Panc1 (cell line): ENCODE results near the gene RAPGEF1. TPM values are rescaled to one million over a fixed set of nuclear protein-coding genes. Genes with fewer than 3 reads are reported as not detected.

ENCODE experiments used
- ATAC-seq: fragments of 200-7000 bp; cut with Tn5 transposase; 2 replicates; pipeline ENCODE4 v1.9.1; 2020; ENCODE audit warnings: mild to moderate bottlenecking, moderate library complexity
- BruUV-seq: library from RNA; stranded (reverse); fragments of 400-500 nt; replicated peaks from 2 replicates; lab custom pipeline; 2021; lab: Mats Ljungman, UMichigan
- CTCF ChIA-PET: fragments of 300-600 bp; sonication (Branson Sonifier 250); formaldehyde crosslinking; loops from one replicate; lab custom pipeline; 2022; ENCODE audit warnings: antibody characterized with exemption; lab: Charles Lee
- POLR2A ChIA-PET: fragments of 300-600 bp; sonication (Branson Sonifier 250); formaldehyde crosslinking; loops from one replicate; lab custom pipeline; 2022; ENCODE audit warnings: antibody characterized with exemption; lab: Charles Lee
- DNase-seq: peaks from one replicate; pipeline ENCODE4 v3.0.0-alpha.2; 2010; ENCODE audit warnings: low read depth, low spot score
- H3K27ac ChIP-seq: 2 replicates; pipeline ENCODE4 v1.5.1; 2011; ENCODE audit warnings: mild to moderate bottlenecking, low read length, inconsistent platforms
- H3K27me3 ChIP-seq: fragments of 200-500 bp; sonication (Bioruptor generic); 2 replicates; pipeline ENCODE4 v1.6.0; 2014; ENCODE audit warnings: low read length, inconsistent platforms; ENCODE audit not compliant: control insufficient read depth, insufficient read depth
- H3K36me3 ChIP-seq: fragments of 200-500 bp; sonication (Bioruptor generic); 2 replicates; pipeline ENCODE4 v1.5.1; 2014; ENCODE audit warnings: inconsistent platforms, mild to moderate bottlenecking, low read length, moderate library complexity; ENCODE audit not compliant: control insufficient read depth, insufficient read depth
- H3K4me1 ChIP-seq: 2 replicates; pipeline ENCODE4 v1.5.1; 2011; ENCODE audit warnings: inconsistent platforms, mild to moderate bottlenecking, low read length, moderate library complexity; ENCODE audit not compliant: control insufficient read depth, insufficient read depth
- H3K4me3 ChIP-seq, 2 experiments: 2 replicates each; pipeline ENCODE4 v1.5.1; 2011 to 2012; ENCODE audit warnings: low read depth in 2 of 2, low read length in 2 of 2, mild to moderate bottlenecking in 2 of 2, inconsistent platforms in 1 of 2, moderate library complexity in 1 of 2
- H3K9me3 ChIP-seq: fragments of 200-500 bp; sonication (Bioruptor generic); 2 replicates; pipeline ENCODE4 v1.5.1; 2014; ENCODE audit warnings: low read depth, mild to moderate bottlenecking, inconsistent platforms, low read length, moderate library complexity; ENCODE audit not compliant: control insufficient read depth, insufficient read depth
- CTCF ChIP-seq: fragments of 450-650 bp; IDR thresholded peaks from 2 replicates; pipeline ENCODE4 v1.5.1; 2017; ENCODE audit warnings: mild to moderate bottlenecking
- POLR2AphosphoS5 ChIP-seq: IDR thresholded peaks from 2 replicates; pipeline ENCODE4 v1.6.1; 2012; ENCODE audit warnings: mild to moderate bottlenecking, low read depth, low read length, moderate library complexity
- SIN3A ChIP-seq: IDR thresholded peaks from 2 replicates; pipeline ENCODE4 v1.6.1; 2012; ENCODE audit warnings: low read depth, mild to moderate bottlenecking, low read length, moderate library complexity, borderline replicate concordance; ENCODE audit not compliant: insufficient read depth
- TCF7L2 ChIP-seq: IDR thresholded peaks from 2 replicates; pipeline ENCODE4 v1.6.1; 2011; ENCODE audit warnings: mild to moderate bottlenecking, low read depth, low read length, inconsistent platforms
- in situ Hi-C: cut with HindIII; loops from 2 replicates; pipeline ENCODE4 v1.10.0; 2016; ENCODE audit warnings: low sequenced_read_pairs, low pct_unique_long_range_greater_than_20kb
- intact Hi-C: fragments of 100-400 bp; cut with micrococcal nuclease; formaldehyde crosslinking; loops from one replicate; pipeline ENCODE4 v1.10.0; 2022; ENCODE audit not compliant: unreplicated experiment
- total RNA-seq: library from RNA; stranded (reverse); gene quantifications from one replicate; pipeline ENCODE4 v1.2.1, GENCODE V29; 2021; ENCODE audit not compliant: unreplicated experiment
- TF ChIP-seq, protein P1 (sequence below), 2 experiments: IDR thresholded peaks; 2 replicates each; pipeline ENCODE4 v1.6.1; 2011 to 2012; ENCODE audit warnings: low read depth in 2 of 2, control low read depth in 1 of 2, low read length in 1 of 2, mild to moderate bottlenecking in 1 of 2, moderate library complexity in 1 of 2; ENCODE audit not compliant: insufficient read depth in 1 of 2

The RAPGEF1 gene
- total RNA-seq, 1 experiment from 2014 or later = 86.8 TPM

GRCh38 chr9:131697097-131697496, 42.8 kb downstream of the RAPGEF1 start:
- ATAC-seq (peak; percentile 79; the same call in 1 of the 2 replicates), DNase-seq (no peak)
- intact Hi-C loops (no loop called here), in situ Hi-C loops (no loop called here)
- CTCF ChIA-PET = no interaction called here
- TF ChIP-seq, protein P1, sequence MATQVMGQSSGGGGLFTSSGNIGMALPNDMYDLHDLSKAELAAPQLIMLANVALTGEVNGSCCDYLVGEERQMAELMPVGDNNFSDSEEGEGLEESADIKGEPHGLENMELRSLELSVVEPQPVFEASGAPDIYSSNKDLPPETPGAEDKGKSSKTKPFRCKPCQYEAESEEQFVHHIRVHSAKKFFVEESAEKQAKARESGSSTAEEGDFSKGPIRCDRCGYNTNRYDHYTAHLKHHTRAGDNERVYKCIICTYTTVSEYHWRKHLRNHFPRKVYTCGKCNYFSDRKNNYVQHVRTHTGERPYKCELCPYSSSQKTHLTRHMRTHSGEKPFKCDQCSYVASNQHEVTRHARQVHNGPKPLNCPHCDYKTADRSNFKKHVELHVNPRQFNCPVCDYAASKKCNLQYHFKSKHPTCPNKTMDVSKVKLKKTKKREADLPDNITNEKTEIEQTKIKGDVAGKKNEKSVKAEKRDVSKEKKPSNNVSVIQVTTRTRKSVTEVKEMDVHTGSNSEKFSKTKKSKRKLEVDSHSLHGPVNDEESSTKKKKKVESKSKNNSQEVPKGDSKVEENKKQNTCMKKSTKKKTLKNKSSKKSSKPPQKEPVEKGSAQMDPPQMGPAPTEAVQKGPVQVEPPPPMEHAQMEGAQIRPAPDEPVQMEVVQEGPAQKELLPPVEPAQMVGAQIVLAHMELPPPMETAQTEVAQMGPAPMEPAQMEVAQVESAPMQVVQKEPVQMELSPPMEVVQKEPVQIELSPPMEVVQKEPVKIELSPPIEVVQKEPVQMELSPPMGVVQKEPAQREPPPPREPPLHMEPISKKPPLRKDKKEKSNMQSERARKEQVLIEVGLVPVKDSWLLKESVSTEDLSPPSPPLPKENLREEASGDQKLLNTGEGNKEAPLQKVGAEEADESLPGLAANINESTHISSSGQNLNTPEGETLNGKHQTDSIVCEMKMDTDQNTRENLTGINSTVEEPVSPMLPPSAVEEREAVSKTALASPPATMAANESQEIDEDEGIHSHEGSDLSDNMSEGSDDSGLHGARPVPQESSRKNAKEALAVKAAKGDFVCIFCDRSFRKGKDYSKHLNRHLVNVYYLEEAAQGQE (IDR thresholded peaks at IDR 0.05; ENCODE audit: insufficient read depth in 1 of 2, low read depth in 2 of 2, low read length in 1 of 2) = no peak
- no peak for TF ChIP-seq TCF7L2
- TF ChIP-seq SIN3A = no peak
- TF ChIP-seq CTCF = no peak
- no peak for TF ChIP-seq POLR2AphosphoS5
- POLR2A ChIA-PET = no interaction called here
- BruUV-seq = no TSS peak
- Histone ChIP-seq H3K9me3 (no peaks in the 10 kb centered on the region), H3K27me3 (no peaks in the 10 kb centered on the region), H3K4me1 (peaks cover 26% of the 10 kb centered on the region), H3K4me3 (no peak overlapping the region), H3K36me3 (no peaks in the 10 kb centered on the region), H3K27ac (no peak overlapping the region)

DNA sequence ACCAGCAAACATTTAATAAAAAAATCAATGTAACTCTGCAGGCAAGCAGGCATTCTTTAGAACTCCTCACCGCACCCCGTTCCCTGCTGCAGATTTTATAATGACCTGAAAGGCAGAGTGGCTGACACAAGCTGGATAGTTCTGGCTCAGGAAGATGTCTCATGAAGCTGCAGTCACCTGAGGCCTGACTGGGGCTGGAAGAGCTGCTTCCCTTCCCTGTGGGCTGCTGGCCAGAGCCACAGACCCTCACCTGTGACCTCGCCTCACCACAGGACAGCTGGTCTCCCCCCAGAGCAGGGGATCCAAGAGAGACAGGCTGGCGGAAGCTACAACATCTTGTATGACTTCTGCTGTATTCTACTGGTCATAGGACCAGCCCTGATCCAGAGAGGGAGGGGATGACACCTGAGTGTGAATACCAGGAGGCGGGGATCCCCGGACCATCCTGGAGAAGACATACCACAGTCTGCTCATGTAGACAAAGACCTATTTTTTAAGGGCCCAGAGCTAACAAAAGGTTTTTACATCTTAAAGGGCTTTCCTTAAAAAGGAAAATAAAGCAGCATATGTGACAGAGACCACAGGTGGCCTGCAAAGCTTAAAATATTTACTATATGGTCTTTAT, 43.9 kb downstream of the RAPGEF1 start:
- DNase-seq (no peak), ATAC-seq (no peak)
- intact Hi-C loops = no loop called here
- no TSS peak for BruUV-seq
- CTCF ChIA-PET = no interaction called here
- H3K36me3 ChIP-seq = no peaks in the 10 kb centered on the region
- no peak overlapping the region for H3K4me3 ChIP-seq
- no peaks in the 10 kb centered on the region for H3K9me3 ChIP-seq
- H3K27ac ChIP-seq = no peak overlapping the region
- H3K4me1 ChIP-seq = peaks cover 21% of the 10 kb centered on the region
- POLR2A ChIA-PET = interaction anchor here (0.7 kb wide), 1 partner anchor 341 kb away, joined by 3 read pairs; no protein-coding TSS in a partner anchor
- TF ChIP-seq POLR2AphosphoS5 (no peak), TCF7L2 (no peak), SIN3A (no peak), CTCF (no peak)
- TF ChIP-seq, protein P1 (IDR thresholded peaks at IDR 0.05; ENCODE audit: insufficient read depth in 1 of 2, low read depth in 2 of 2, low read length in 1 of 2) = no peak
- in situ Hi-C loops = no loop called here
- H3K27me3 ChIP-seq = no peaks in the 10 kb centered on the region
